ENCODE measurements around the gene APEH. TPM values are rescaled to one million over a fixed set of nuclear protein-coding genes. Genes with fewer than 3 reads are reported as not detected.
A peak's percentile ranks its signal among the peaks of the same experiment; 100 is the strongest.

Gene APEH
- total and polyA plus RNA-seq, 2 of the 13 experiments (the other 11 are each of a cell fraction or from before 2014, with no cell fraction given) = 116 to 130 TPM

DNA sequence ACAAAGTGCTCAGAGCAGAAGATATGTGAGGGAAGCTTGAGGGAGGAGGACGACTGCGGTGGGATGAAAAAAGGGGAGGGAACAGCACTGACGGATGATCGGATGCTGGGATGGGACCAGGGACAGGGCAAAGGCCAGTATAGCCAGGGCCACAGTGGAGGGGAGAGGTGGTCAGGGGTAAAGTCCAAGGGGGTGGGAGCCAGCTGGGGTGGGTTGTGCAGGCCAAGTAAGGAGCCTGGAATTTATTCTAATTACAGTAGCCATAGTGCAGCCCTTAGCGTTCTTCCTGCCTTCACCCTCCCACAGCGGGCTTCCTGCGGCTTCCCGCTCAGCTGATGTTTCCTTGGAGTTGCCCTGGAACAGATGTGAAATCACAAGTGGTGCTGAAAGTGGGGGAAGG is 7.6 kb upstream of the APEH start (continued):
- TF ChIP-seq ZNF296 (CRISPR knock-in tag; conservative IDR thresholded peaks at IDR 0.05) = no peak
- no peak for TF ChIP-seq ZNF777 (CRISPR knock-in tag; IDR thresholded peaks at IDR 0.05)
- no peak for TF ChIP-seq MAFK (conservative IDR thresholded peaks at IDR 0.05 in 1 of 2, IDR thresholded peaks at IDR 0.05 in 1 of 2; ENCODE audit: low read length in 2 of 2)
- no peak for TF ChIP-seq ARNT (IDR thresholded peaks at IDR 0.05)
- no peak for TF ChIP-seq ZNF24 (IDR thresholded peaks at IDR 0.05)
- no peak for TF ChIP-seq SATB2 (CRISPR knock-in tag; IDR thresholded peaks at IDR 0.05)
- TF ChIP-seq DNMT1 (CRISPR knock-in tag; IDR thresholded peaks at IDR 0.05) = no peak
- no peak for TF ChIP-seq ZNF605 (CRISPR knock-in tag; IDR thresholded peaks at IDR 0.05)
- peak; percentile 60; the same call in 1 of the 2 replicates for TF ChIP-seq SPEN (CRISPR knock-in tag; IDR thresholded peaks at IDR 0.05; ENCODE audit: low read depth)
- TF ChIP-seq HNF4A (CRISPR knock-in tag; IDR thresholded peaks at IDR 0.05) = peak; percentile 90
- no peak for TF ChIP-seq MEIS2 (CRISPR knock-in tag; IDR thresholded peaks at IDR 0.05)
- TF ChIP-seq TBX2 (CRISPR knock-in tag; IDR thresholded peaks at IDR 0.05; ENCODE audit: borderline replicate concordance) = peak; percentile 29; the same call in 1 of the 2 replicates
- TF ChIP-seq HES4 (CRISPR knock-in tag; IDR thresholded peaks at IDR 0.05; ENCODE audit: borderline replicate concordance) = no peak
- no peak for TF ChIP-seq PCBP2 (optimal IDR thresholded peaks at IDR 0.05; ENCODE audit: low read depth, low read length, poor library complexity, severe bottlenecking)
- no peak for TF ChIP-seq XBP1 (CRISPR knock-in tag; IDR thresholded peaks at IDR 0.05)
- TF ChIP-seq ZNF549 (CRISPR knock-in tag; IDR thresholded peaks at IDR 0.05) = no peak
- TF ChIP-seq NAIF1 (CRISPR knock-in tag; IDR thresholded peaks at IDR 0.05; ENCODE audit: borderline replicate concordance) = no peak
- no peak for TF ChIP-seq HOXA5 (CRISPR knock-in tag; IDR thresholded peaks at IDR 0.05)
- TF ChIP-seq, protein P1, sequence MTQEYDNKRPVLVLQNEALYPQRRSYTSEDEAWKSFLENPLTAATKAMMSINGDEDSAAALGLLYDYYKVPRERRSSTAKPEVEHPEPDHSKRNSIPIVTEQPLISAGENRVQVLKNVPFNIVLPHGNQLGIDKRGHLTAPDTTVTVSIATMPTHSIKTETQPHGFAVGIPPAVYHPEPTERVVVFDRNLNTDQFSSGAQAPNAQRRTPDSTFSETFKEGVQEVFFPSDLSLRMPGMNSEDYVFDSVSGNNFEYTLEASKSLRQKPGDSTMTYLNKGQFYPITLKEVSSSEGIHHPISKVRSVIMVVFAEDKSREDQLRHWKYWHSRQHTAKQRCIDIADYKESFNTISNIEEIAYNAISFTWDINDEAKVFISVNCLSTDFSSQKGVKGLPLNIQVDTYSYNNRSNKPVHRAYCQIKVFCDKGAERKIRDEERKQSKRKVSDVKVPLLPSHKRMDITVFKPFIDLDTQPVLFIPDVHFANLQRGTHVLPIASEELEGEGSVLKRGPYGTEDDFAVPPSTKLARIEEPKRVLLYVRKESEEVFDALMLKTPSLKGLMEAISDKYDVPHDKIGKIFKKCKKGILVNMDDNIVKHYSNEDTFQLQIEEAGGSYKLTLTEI (CRISPR knock-in tag; conservative IDR thresholded peaks at IDR 0.05) = no peak
- TF ChIP-seq ZNF672 (CRISPR knock-in tag; IDR thresholded peaks at IDR 0.05) = no peak
- no peak for TF ChIP-seq ZNF615 (CRISPR knock-in tag; IDR thresholded peaks at IDR 0.05; ENCODE audit: borderline replicate concordance)
- no peak for TF ChIP-seq KAT8 (CRISPR knock-in tag; IDR thresholded peaks at IDR 0.05)
- TF ChIP-seq DR1 (CRISPR knock-in tag; IDR thresholded peaks at IDR 0.05) = no peak
- TF ChIP-seq ZNF34 (CRISPR knock-in tag; IDR thresholded peaks at IDR 0.05; ENCODE audit: borderline replicate concordance) = no peak
- peak; percentile 77 for TF ChIP-seq RARA (CRISPR knock-in tag; IDR thresholded peaks at IDR 0.05)
- TF ChIP-seq, protein P2, sequence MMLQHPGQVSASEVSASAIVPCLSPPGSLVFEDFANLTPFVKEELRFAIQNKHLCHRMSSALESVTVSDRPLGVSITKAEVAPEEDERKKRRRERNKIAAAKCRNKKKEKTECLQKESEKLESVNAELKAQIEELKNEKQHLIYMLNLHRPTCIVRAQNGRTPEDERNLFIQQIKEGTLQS (CRISPR knock-in tag; IDR thresholded peaks at IDR 0.05) = no peak
- no peak for TF ChIP-seq SOX13 (IDR thresholded peaks at IDR 0.05)
- TF ChIP-seq SOX13 (CRISPR knock-in tag; conservative IDR thresholded peaks at IDR 0.05 in 1 of 2, IDR thresholded peaks at IDR 0.05 in 1 of 2) = peak in 1 of 2 experiments; percentile 31; a peak in 1 of 4 replicates
- no peak for TF ChIP-seq ZNF501 (CRISPR knock-in tag; IDR thresholded peaks at IDR 0.05)
- TF ChIP-seq, protein P3, sequence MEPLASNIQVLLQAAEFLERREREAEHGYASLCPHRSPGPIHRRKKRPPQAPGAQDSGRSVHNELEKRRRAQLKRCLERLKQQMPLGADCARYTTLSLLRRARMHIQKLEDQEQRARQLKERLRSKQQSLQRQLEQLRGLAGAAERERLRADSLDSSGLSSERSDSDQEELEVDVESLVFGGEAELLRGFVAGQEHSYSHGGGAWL (CRISPR knock-in tag; IDR thresholded peaks at IDR 0.05) = no peak
- no peak; the same call in 1 of the 2 replicates for TF ChIP-seq ETV5 (CRISPR knock-in tag; IDR thresholded peaks at IDR 0.05; ENCODE audit: borderline replicate concordance)
- no peak for TF ChIP-seq ZFP36L2 (CRISPR knock-in tag; IDR thresholded peaks at IDR 0.05)
- TF ChIP-seq ZNF780A (CRISPR knock-in tag; IDR thresholded peaks at IDR 0.05) = no peak
- TF ChIP-seq HCFC1 (IDR thresholded peaks at IDR 0.05; ENCODE audit: low read depth, low read length) = no peak
